NCI-H2029 treated with DMSO at 0.1 percent for 48 hours (cell line): Measurements from ENCODE around the gene NOTUM.

ENCODE experiments used
- DNase-seq: peaks from one replicate; lab custom pipeline; 2025; lab: John Stamatoyannopoulos, UW

The NOTUM gene

GRCh38 chr17:81961087-81961511, at the start of gene NOTUM:
Gene NOTUM (minus strand): TSS chr17:81961187. CDS start chr17:81960909, 278 bp downstream.
- no peak for DNase-seq

- no peak for DNase-seq
Observed at GRCh38 chr17:82009413-82009812, 48.4 kb upstream of the NOTUM start.

- DNase-seq, result no peak
Observed at GRCh38 chr17:82008941-82009405, 48.0 kb upstream of the NOTUM start.

- DNase-seq, result no peak
Observed at GRCh38 chr17:82008258-82008940, 47.4 kb upstream of the NOTUM start.

GRCh38 chr17:82007495-82008257, 46.7 kb upstream of the NOTUM start:
- DNase-seq, result no peak

- DNase-seq, result no peak
Observed at GRCh38 chr17:82007228-82007494, 46.2 kb upstream of the NOTUM start.

- DNase-seq, result no peak
Observed at GRCh38 chr17:82006468-82007227, 45.7 kb upstream of the NOTUM start.

- no peak for DNase-seq
Observed at GRCh38 chr17:82005701-82006348, 44.8 kb upstream of the NOTUM start.

- no peak for DNase-seq
Observed at GRCh38 chr17:82004517-82005455, 43.8 kb upstream of the NOTUM start.

GRCh38 chr17:82003411-82004381, 42.7 kb upstream of the NOTUM start:
- no peak for DNase-seq

- no peak for DNase-seq
Observed at GRCh38 chr17:82001571-82002056, 40.6 kb upstream of the NOTUM start.

GRCh38 chr17:82000803-82001570, 40.0 kb upstream of the NOTUM start:
- no peak for DNase-seq

GRCh38 chr17:81999976-82000802, 39.2 kb upstream of the NOTUM start:
- DNase-seq, result no peak

GRCh38 chr17:81999587-81999975, 38.6 kb upstream of the NOTUM start:
- DNase-seq, result no peak

- DNase-seq, result no peak
Observed at GRCh38 chr17:81998691-81999438, 37.9 kb upstream of the NOTUM start.

- DNase-seq, result no peak
Observed at GRCh38 chr17:81998212-81998611, 37.2 kb upstream of the NOTUM start.

- DNase-seq, result no peak
Observed at GRCh38 chr17:81996757-81997441, 35.9 kb upstream of the NOTUM start.
